H1 (cell line): ENCODE data around the gene ARMC9.

ENCODE experiments used
- CTCF ChIP-seq, 3 experiments: IDR thresholded peaks; 1 replicate in 2 of 3; 2 replicates in 1 of 3; pipeline versions ENCODE4 v1.5.1 to v1.6.1; 2011; ENCODE audit warnings: low read length in 3 of 3, mild to moderate bottlenecking in 3 of 3, inconsistent platforms in 2 of 3, low read depth in 1 of 3, moderate library complexity in 1 of 3; ENCODE audit not compliant: insufficient read depth in 1 of 3; ENCODE audit errors: control extremely low read depth in 1 of 3
- GABPA ChIP-seq: IDR thresholded peaks from 2 replicates; pipeline ENCODE4 v1.6.1; 2011; ENCODE audit warnings: mild to moderate bottlenecking, low read length, moderate library complexity, borderline replicate concordance; ENCODE audit not compliant: insufficient read depth
- KDM5A ChIP-seq: fragments of 200-600 bp; IDR thresholded peaks from 2 replicates; pipeline ENCODE4 v1.7.1; 2012; ENCODE audit warnings: mild to moderate bottlenecking, low read length, inconsistent platforms, mixed read lengths
- PHF8 ChIP-seq: fragments of 200-600 bp; sonication (generic); conservative IDR thresholded peaks from 2 replicates; pipeline ENCODE4 v1.7.1; 2012; ENCODE audit warnings: low read depth, mild to moderate bottlenecking, inconsistent platforms, low read length, moderate library complexity
- POLR2A ChIP-seq, 2 experiments: IDR thresholded peaks; 1 replicate in 1 of 2; 2 replicates in 1 of 2; pipeline ENCODE4 v1.6.1; 2011; ENCODE audit warnings: low read depth in 2 of 2, low read length in 2 of 2, mild to moderate bottlenecking in 2 of 2; ENCODE audit errors: control extremely low read depth in 1 of 2
- POLR2AphosphoS5 ChIP-seq: IDR thresholded peaks from 2 replicates; pipeline ENCODE4 v1.6.1; 2011; ENCODE audit warnings: low read depth, low read length
- POU5F1 ChIP-seq: IDR thresholded peaks from 2 replicates; pipeline ENCODE4 v1.6.1; 2011; ENCODE audit warnings: low read depth, mild to moderate bottlenecking, low read length, moderate library complexity
- SIN3A ChIP-seq, 2 experiments: IDR thresholded peaks in 1 of 2; conservative IDR thresholded peaks in 1 of 2; 2 replicates each; pipeline ENCODE4 v1.6.1; 2011 to 2012; ENCODE audit warnings: low read length in 2 of 2, improper control_type of control experiment in 1 of 2, low read depth in 1 of 2, mild to moderate bottlenecking in 1 of 2
- TF ChIP-seq, protein P1 (sequence below): fragments of 300-600 bp; sonication (generic); IDR thresholded peaks from 2 replicates; pipeline ENCODE4 v1.7.1; 2012; ENCODE audit warnings: low read length, moderate library complexity, mild to moderate bottlenecking, inconsistent platforms; ENCODE audit not compliant: insufficient replicate concordance

DNA sequence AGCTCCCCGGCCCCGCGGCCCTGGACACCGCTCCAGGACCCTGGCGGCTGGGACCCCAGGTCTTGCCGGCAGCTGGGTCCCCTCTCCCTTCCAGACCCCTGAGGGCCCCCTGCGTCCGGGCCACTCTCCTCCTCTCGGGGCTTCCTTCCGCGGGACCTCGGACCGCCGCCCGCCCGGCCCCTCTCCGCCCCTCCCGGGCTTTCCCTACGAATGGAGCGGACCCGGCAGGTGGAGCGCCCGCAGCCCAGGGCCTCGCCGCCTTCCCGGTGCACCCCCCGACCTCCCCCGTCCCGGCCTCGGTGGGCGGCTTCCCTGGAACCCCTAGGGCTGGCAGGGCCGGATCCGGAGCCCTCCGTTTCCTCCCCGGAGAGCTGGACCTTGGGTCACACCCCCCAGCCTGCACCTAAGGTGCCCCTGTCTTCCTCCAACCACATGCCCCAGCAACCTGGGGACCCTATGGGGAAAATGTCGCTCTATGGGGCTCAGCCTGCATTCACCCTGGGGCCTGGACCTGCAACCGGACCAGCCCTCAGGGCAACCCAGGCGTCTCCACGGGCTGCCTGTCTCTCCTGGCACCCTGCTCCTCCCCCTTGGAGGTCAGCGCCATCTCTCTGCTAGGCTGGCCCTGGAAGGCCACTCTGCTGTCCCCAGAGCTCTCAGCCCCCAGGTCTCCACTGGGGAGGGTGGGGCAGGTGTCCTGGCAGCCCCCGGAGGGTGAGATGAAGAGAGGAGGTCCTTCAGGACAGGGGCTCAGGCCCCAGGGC lies 197.8 kb downstream of the ARMC9 start:
- TF ChIP-seq POU5F1 (no peak), POLR2A (IDR thresholded peaks at IDR 0.05; ENCODE audit: control extremely low read depth in 1 of 2, low read depth in 2 of 2, low read length in 2 of 2) (no peak), PHF8 (no peak), POLR2AphosphoS5 (no peak), CTCF (IDR thresholded peaks at IDR 0.05; ENCODE audit: control extremely low read depth in 1 of 3, insufficient read depth in 1 of 3, low read depth in 1 of 3, low read length in 3 of 3) (no peak), GABPA (no peak), SIN3A (conservative IDR thresholded peaks at IDR 0.05 in 1 of 2, IDR thresholded peaks at IDR 0.05 in 1 of 2; ENCODE audit: low read depth in 1 of 2, low read length in 2 of 2) (no peak), KDM5A (no peak)
- TF ChIP-seq, protein P1, sequence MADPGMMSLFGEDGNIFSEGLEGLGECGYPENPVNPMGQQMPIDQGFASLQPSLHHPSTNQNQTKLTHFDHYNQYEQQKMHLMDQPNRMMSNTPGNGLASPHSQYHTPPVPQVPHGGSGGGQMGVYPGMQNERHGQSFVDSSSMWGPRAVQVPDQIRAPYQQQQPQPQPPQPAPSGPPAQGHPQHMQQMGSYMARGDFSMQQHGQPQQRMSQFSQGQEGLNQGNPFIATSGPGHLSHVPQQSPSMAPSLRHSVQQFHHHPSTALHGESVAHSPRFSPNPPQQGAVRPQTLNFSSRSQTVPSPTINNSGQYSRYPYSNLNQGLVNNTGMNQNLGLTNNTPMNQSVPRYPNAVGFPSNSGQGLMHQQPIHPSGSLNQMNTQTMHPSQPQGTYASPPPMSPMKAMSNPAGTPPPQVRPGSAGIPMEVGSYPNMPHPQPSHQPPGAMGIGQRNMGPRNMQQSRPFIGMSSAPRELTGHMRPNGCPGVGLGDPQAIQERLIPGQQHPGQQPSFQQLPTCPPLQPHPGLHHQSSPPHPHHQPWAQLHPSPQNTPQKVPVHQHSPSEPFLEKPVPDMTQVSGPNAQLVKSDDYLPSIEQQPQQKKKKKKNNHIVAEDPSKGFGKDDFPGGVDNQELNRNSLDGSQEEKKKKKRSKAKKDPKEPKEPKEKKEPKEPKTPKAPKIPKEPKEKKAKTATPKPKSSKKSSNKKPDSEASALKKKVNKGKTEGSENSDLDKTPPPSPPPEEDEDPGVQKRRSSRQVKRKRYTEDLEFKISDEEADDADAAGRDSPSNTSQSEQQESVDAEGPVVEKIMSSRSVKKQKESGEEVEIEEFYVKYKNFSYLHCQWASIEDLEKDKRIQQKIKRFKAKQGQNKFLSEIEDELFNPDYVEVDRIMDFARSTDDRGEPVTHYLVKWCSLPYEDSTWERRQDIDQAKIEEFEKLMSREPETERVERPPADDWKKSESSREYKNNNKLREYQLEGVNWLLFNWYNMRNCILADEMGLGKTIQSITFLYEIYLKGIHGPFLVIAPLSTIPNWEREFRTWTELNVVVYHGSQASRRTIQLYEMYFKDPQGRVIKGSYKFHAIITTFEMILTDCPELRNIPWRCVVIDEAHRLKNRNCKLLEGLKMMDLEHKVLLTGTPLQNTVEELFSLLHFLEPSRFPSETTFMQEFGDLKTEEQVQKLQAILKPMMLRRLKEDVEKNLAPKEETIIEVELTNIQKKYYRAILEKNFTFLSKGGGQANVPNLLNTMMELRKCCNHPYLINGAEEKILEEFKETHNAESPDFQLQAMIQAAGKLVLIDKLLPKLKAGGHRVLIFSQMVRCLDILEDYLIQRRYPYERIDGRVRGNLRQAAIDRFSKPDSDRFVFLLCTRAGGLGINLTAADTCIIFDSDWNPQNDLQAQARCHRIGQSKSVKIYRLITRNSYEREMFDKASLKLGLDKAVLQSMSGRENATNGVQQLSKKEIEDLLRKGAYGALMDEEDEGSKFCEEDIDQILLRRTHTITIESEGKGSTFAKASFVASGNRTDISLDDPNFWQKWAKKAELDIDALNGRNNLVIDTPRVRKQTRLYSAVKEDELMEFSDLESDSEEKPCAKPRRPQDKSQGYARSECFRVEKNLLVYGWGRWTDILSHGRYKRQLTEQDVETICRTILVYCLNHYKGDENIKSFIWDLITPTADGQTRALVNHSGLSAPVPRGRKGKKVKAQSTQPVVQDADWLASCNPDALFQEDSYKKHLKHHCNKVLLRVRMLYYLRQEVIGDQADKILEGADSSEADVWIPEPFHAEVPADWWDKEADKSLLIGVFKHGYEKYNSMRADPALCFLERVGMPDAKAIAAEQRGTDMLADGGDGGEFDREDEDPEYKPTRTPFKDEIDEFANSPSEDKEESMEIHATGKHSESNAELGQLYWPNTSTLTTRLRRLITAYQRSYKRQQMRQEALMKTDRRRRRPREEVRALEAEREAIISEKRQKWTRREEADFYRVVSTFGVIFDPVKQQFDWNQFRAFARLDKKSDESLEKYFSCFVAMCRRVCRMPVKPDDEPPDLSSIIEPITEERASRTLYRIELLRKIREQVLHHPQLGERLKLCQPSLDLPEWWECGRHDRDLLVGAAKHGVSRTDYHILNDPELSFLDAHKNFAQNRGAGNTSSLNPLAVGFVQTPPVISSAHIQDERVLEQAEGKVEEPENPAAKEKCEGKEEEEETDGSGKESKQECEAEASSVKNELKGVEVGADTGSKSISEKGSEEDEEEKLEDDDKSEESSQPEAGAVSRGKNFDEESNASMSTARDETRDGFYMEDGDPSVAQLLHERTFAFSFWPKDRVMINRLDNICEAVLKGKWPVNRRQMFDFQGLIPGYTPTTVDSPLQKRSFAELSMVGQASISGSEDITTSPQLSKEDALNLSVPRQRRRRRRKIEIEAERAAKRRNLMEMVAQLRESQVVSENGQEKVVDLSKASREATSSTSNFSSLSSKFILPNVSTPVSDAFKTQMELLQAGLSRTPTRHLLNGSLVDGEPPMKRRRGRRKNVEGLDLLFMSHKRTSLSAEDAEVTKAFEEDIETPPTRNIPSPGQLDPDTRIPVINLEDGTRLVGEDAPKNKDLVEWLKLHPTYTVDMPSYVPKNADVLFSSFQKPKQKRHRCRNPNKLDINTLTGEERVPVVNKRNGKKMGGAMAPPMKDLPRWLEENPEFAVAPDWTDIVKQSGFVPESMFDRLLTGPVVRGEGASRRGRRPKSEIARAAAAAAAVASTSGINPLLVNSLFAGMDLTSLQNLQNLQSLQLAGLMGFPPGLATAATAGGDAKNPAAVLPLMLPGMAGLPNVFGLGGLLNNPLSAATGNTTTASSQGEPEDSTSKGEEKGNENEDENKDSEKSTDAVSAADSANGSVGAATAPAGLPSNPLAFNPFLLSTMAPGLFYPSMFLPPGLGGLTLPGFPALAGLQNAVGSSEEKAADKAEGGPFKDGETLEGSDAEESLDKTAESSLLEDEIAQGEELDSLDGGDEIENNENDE, result no peak
